Uterus (tissue), 2 donors: Measurements from ENCODE around the gene SRSF5.

Experiments used
- CTCF ChIP-seq, 4 experiments: fragments of 200-600 bp in 2 of 4; fragments of 450-650 bp in 2 of 4; sonication (generic) in 2 of 4; IDR thresholded peaks; one replicate each; pipeline ENCODE4 v1.5.1; 2016 to 2019; ENCODE audit warnings: antibody characterized with exemption in 4 of 4, mild to moderate bottlenecking in 2 of 4, moderate library complexity in 1 of 4
- POLR2A ChIP-seq, 2 donors: fragments of 450-650 bp; IDR thresholded peaks; one replicate each; pipeline ENCODE4 v1.6.1; 2016; ENCODE audit warnings: antibody characterized with exemption in 2 of 2, mild to moderate bottlenecking in 1 of 2, moderate library complexity in 1 of 2

- TF ChIP-seq CTCF (IDR thresholded peaks at IDR 0.05), result no peak
- no peak for TF ChIP-seq POLR2A (IDR thresholded peaks at IDR 0.05)
Observed at GRCh38 chr14:69755296-69755695, 11.6 kb upstream of the SRSF5 start.
